HG03520 (cell line): ENCODE results near the gene ZBTB7A.

ENCODE experiments used
- ATAC-seq: cut with Tn5 transposase; IDR thresholded peaks from one replicate; pipeline ENCODE4 v1.9.1; 2021; ENCODE audit warnings: mild to moderate bottlenecking, moderate library complexity; ENCODE audit not compliant: unreplicated experiment

Gene ZBTB7A

DNA sequence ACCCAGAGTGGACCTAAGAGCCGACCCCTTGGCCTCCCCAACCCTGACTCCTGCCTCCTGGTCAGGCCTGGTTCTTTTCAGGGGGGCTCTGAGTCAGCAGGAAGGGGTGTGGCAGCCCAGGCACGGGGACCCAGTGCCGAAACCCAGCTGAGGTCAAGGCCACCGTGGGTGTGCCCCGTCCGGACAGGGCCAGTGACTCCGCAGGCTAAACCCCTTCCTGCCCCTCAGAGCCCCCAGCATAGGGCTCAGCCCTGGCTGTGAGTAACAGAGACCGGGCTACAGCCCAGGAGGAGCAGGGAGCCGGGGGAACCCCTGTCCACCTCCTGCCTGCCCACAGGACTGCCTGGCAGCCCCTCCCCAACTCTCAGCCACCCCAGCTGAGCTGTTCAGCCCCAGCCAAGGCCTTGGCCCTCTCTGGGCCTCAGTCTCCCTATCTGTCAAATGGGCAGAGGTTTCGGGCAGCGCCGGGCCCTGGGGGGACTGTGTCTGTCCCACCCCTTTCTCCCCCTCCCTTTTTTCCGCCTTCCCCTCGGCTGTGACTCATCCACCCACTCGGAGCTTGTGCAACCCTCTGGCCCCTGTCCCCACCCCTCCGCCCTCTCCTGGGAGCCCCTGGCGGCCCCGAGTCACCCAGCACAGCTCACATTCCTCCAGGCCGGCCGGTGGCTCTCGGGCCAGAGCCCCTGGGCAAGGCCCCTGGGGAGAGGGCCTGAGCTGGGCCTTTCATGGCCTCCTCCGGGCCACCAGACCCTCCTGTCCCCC is 8.6 kb downstream of the ZBTB7A start:
- ATAC-seq = no peak

DNA sequence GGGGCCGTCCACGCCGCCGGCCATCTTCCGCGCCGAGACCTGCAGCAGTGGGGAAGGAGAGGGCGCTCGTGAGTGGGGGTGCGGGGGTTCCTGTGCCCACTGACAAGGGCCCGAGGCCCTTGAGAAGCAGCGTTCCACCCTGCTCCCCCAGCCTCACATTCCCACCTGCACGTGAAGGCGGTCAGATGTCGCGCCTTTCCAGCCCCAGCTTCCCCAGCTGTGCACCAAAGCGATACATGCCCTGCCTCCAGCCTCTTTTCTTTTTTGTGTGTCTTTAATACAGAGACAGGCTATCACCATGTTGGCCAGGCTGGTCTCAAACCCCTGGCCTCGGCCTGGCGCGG is 11.5 kb downstream of the ZBTB7A start:
- no peak for ATAC-seq

DNA sequence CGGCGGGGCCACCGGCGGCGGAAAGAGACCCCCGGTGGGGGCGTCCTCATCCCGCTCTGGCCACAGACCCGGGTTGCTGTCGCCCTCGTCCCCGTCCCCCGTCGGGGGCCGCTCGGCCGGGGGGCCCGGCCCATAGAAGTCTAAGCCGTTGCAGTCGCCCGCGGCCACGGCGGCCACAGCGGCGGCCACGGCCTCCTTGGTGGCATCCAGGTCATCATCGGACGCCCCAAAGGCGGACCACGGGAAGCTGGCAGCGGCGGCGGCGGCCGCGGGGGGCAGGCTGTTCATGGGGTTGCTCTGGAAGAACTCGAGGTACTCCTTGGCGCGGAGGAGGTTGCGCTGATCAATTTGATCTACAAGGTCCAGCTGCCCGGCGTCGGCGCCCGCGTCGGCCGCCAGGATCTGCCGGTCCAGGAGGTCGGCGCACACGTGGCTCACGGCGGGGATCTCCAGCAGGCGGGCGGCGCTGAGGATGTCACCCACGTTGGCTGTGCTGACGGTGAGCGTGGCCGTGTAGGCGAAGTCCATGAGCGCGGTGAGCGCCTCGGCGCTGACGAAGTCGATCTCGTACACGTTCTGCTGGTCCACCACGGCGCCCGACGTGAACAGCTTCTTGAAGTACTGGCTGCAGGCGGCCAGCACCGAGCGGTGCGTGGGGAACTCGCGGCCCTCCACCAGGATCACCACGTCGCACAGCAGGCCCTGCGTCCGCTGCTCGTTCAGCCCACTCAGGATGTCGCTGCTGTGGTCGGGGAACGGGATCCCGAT is 12.1 kb downstream of the ZBTB7A start:
- ATAC-seq = no peak

DNA sequence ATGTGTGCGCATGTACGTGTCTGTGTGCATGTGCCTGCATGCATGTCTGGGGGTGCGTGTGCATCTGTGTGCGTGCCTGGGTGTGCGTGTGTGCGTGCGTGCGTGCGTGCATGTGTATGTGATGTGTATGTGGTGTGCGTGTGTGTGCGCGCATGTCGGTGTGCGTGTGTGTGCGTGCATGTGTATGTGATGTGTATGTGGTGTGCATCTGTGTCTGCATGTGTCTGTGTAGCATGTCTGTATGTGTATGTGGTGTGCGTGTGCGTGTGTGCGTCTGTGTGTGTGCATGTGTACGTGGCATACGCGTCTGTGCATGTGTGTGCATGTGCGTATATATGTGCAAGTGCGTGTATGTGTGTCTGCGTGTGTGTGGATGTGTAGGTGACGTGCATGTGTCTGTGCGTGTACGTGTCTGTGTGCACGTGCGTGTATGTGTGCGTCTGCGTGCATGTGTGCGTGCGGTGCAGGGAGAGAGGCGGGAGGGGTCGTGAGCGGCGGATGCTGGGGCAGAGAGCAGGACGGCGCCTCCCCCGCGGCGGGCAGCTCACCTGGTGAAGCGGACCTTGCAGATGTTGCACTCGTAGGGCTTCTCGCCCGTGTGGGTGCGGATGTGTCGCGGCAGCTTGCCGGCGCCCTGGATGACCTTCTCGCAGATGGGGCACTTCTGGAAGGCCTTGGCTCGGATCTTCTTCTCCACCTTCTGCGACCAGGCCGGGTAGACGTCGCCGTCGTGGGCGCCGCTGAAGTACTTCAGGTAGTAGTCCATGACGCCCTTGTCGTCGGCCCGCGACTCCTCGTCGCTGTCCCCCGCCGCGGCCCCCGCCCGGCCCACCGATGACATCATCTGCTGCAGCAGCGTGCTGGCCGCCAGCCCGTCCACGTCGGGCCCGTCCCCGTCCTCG is 13.0 kb downstream of the ZBTB7A start:
- no peak for ATAC-seq

DNA sequence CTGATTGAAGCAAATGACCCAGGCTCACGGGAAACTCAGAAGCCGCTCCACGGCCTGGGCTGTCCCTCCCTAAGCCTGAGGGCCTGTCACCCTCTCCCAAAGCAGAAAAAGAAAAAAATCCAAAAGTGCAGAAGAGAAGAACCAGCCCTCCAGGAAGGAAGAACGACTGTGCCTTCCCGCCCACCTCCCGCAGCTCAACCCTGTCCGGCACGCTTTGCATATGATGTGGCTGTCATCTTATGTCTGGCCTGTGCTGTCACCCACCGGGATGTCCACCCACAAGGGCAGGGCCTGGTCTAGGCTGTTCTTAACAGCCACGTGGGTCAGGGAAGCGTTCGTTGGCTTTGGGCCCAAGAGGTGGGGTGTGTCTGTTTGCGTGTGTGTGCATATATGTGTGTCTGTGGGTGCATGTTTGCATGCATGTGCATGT is 13.7 kb downstream of the ZBTB7A start:
- no peak for ATAC-seq

DNA sequence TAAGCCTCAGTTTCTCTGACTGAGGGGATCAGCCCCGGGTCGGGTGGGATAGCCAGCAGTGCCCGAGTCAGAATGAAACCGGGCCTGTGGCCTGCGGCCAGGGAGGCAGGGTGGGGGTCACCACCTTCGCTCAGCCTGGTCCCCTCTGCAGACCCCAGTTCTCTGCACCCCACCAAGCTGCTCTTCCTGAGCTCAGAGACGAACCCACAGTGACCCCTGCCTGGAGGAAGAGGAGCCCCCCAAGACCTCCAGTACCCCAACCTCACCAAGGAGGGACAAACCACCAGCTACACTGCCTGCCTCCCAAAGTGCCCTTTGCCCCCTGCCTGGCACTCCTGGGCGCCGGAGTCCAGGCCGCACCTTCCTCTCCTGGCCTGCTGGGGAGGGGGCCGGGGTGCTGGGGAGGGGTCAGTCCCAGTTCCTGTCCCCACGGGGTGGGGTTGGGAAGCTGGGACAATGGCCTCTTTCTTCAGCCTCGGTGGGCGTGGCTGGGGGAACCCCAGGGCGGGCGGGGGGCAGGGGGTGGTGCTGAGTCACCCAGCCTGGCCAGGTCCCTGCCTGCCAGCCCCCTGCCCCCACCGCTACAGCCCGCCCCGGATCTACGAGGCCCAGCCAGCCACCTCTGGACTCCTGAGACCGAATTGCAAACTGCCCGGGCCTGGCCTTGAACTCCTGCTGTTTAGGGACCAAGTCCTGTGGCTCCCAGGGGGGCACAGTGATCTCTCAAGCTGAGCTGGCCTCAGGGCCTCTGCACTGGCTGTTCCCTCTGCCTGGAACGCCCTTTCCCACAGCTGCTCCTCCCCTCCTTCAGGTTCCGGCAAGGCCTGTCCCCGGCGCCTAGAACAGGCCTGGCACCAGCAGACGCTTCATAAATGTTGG is 14.3 kb downstream of the ZBTB7A start:
- no peak for ATAC-seq

DNA sequence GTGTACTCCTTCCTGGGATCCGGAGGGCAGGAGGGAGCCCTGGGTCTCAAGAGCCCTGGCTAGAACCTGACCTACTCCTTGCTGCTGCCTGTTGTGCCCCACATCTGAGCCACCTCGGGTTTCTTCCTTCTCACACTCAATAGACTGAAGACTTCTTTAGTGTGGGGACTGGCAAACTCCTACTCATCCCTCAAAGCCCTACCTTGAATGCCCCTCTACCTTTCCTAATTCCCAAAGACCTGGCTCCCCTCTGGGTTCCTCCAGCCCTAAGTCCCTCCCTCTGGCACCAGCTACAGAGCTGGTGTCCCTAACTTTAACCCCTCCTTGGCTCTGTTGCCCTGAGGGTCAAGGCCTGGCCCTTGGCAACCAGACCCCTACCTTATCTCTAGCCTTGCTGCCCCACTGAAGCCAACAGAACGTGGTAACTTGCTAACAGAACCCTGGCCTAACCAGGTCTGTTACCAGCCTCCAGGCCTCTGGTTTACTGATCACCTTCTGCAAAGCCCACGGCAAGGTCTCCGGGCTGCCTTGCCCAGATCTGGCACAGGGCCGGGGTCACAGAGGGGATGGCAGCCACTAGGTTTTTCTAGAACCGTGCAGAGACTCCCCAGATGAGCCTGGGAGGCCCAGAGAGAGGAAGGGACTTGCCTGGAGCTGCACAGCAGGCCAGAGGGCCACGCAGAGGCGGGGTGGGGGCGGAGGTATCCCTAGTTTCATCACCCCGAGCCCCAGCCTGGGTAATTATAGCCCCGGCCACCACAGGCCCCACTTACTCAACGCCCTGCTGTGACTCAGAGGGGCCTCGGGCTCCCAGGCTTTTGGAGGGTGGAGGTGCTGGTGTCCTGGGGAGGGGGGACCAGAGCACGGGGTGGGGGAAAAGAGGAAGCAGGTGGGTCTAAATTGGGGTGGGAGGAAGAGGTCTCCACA is 15.3 kb downstream of the ZBTB7A start:
- ATAC-seq = no peak

DNA sequence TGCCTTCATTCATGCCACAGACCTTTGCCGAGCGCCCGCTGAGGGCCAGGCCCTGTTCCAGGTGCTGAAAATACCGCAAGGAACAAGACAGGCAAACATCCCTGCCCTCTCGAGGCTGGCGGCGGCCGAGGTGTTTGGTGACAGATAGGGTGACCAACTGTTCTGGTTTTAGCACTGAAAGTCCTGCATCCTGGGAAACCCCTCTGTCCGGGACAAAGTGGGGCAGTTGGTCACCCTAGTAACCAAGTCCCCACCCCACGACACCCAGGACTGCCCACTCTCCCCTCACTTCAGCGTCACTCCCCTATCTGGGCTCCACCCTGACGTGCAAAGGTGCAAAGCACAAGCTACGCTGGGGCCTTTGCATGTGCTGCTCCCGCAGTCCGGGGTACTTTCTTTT is 17.3 kb downstream of the ZBTB7A start:
- ATAC-seq = no peak

DNA sequence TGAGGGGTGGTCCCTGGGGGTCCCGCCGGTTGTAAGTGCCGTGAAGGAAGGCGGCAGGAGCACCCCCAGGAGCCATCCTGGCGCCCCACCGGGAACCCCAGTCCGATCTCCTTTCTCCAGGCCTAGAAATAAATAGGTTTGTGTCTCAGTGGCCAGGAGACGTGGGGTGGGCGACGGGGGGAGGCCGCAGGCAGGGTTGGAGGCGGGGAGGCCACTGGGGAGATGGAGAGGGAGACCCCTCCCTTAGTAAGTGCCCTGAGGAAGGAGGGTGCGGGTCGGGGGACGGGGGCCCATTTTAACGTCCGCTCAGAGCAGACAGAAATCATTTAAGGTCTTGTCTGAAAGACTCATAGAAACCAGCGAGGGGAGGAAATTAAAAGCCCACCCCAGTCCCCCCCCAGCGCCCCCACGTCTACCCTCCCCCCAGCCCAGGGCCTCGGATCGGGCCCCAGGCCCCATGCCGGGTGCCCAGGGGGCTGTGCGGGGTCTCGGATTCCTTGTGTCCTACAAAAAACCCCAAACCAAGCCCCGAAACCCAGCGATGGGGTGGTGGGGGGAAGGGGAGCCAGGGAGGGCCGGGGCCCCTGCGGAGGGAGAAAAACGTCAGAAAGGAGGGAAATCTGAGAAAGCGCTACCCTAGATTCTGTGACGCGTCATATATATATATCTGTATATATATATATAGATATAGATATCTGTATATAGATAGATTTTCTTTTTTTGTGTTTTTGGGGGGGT is 19.6 kb downstream of the ZBTB7A start:
- no peak for ATAC-seq

DNA sequence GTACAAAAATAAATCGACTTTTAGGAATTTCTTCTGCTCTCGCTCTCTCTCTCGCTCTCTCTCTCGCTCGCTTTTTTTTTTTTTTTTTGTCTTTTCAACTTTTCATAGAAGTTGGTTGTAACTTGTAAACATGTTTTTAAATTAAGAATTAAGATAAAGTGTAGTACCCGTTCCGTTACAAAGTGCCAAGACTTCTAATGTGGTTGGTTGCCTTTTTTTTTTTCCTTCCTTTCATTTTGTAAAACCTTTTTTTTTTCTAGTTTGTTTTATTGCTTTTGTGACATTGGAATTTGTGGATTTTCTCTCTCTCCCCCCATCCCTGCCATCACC is 20.4 kb downstream of the ZBTB7A start:
- no peak for ATAC-seq

DNA sequence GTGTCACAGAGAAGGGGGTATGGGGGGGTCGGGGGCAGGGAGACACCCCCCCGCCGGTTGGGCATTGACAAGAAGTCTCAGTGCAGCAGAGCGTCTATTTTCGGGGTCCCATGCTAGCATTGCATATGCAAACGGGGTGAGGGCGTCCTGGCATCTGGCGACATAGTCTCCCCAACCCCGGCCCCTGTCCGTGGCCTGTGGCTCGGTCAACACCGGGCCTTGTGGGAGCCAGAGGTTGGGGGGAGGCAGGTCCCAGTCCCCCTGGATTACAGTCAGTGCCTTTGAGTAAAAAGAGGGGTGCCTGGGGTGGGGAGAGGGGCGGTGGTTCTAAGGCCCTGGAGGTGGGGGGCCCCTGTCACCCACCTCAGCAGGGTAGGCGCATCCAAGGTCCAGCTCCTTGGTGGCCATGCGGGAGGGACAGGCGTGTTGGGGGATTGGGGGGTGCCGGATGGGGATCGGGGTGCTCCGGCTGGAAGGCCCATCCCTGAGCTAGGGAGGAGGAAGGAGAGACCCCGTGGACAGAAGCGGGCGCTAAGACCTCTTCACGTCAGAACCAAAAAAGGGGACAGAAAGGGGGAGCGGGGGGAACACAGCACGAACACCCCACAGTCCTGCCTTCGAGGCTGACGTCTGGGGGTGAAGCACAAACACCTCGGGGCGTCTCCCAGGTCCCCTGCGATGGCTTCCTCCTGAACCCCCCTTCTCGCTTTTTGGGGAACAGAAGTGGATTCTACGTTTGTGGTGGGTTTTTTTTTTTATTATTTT is 20.9 kb downstream of the ZBTB7A start:
- ATAC-seq = no peak

DNA sequence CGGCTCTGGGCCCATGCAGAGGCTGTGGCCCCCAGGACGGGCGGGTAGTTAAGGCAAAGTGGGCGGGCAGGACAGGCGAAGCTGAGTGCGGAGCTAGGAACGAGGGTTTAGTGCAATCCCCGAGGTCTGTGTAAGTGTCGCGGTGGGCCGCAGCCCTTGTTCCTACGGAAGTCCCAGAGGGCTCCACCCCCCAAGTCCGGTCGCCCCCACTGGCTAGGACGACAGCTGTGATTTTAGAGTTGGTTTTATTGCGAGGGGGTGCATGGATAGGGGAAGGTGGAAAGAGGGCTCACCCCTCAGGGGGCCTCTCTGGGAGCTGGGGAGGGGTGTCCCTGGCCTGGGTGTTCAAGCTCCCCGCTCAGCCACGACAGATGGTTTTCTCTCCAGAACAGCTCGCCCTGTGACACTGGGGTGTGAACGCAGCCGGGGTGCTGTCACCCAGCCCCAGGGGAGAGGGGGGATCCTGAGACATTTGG is 21.7 kb downstream of the ZBTB7A start:
- no peak for ATAC-seq

DNA sequence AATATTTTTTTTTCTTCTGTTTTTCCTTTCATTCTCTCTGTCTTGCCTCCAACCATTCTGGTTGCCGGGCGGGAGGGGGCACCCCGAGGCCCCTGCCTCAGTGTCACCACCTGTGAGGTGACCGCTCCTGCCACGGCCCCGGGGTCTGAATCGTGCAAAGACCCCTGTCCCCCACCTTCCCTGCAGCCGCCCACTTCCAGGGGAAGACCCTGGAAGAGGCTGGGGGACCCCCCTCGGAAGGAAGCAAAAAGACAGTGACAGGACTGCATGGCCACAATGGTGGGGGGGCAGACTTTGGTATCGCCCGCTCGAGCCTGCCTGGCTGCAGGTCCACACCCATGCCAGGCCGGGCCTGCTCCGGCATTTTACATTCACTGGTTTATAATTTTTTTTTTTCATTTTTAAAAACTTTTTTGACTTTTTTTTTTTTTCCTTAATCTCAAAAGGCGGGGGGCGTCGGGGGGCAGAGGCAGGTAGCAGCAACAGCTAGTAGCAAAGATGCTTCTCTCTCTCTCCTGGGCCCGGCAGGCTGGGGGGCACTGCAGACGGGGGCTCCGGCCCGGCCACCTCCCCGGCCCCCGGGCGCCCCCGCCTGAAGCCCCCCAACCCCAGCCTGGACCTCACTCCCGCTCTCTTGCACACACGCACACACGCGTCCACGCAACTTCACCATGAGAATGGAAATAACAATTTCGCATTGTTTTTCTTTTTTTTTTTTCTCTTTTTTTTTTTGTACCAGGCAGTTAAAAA is 22.6 kb downstream of the ZBTB7A start:
- ATAC-seq = no peak

DNA sequence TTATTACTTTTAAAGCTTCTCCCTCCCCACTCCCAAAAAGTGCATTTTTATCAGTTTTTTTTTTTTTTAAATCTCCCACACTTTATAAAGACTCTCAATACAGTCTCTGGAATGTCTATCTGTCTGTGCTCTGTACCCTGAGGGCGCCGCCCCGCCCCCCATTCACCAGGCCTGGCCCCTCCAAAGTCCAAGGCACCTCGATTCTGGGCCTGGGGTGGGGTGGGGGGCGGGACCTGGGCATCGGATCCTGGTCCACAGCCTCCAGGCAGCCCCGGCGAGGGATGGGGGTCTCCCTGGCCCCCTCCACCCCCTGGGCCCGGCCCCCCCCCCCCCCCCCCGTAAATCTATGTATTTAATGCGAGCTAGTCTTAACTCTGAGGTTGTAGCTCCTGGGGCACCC is 23.3 kb downstream of the ZBTB7A start:
- ATAC-seq = no peak

DNA sequence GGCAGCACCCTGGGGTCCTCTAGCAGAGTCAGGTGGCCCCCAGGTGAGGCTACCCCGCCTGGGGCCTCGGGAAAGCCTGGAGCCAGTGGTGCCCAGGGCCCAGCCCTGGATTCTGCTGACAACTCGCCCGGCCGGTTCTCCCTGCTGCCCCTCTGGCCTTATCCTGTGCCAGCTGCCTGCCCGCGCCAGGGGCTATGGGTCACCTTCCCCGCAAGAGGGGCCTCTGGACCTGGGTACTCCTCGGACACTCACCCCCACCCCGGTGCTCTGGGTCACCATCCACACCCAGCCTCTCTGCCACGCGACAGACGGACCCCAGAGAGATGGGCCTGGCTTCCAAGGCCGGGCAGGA is 24.0 kb downstream of the ZBTB7A start:
- ATAC-seq = no peak

DNA sequence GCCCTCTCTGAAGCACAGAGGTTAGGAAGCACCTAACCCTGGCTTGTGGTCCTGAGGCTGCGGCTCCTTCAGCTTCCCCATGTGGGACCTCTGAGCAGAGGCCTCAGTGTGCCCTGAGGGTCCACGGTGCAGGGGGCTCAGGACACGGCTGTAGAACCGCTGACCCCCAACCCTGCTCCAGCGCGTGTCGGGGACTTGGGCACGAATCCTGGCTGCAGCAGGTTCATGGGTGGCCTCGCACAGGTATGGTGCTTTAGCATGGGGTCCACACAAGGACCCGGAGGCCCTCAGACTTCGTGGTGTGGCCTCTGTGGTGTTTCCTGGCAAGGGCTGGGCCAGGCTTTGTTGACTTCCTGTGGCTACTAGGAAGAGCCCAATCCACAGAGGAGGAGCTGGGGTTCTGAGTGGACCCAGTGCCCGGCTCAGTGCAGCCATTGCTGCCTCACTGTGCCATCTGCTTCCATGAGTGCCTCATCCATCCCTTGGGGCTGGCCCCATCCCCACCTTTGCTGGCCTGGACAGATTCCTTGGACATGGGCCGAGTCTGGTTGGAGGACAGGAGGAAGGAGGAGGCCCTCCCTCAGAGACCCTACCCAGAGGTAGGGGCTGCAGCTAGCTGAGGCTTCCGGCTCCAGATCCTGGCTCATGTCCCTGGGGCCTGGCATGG is 24.5 kb downstream of the ZBTB7A start:
- ATAC-seq = no peak
